ENCODE measurements around the gene SPON1. TPM values are rescaled to one million over a fixed set of nuclear protein-coding genes. Genes with fewer than 3 reads are reported as not detected.

SPON1 gene
- total RNA-seq, 3 donors from 2014 or later (not counting 1 experiment from before 2014, with no cell fraction given) = 0.09 to 0.18 TPM; not detected in 1

DNA sequence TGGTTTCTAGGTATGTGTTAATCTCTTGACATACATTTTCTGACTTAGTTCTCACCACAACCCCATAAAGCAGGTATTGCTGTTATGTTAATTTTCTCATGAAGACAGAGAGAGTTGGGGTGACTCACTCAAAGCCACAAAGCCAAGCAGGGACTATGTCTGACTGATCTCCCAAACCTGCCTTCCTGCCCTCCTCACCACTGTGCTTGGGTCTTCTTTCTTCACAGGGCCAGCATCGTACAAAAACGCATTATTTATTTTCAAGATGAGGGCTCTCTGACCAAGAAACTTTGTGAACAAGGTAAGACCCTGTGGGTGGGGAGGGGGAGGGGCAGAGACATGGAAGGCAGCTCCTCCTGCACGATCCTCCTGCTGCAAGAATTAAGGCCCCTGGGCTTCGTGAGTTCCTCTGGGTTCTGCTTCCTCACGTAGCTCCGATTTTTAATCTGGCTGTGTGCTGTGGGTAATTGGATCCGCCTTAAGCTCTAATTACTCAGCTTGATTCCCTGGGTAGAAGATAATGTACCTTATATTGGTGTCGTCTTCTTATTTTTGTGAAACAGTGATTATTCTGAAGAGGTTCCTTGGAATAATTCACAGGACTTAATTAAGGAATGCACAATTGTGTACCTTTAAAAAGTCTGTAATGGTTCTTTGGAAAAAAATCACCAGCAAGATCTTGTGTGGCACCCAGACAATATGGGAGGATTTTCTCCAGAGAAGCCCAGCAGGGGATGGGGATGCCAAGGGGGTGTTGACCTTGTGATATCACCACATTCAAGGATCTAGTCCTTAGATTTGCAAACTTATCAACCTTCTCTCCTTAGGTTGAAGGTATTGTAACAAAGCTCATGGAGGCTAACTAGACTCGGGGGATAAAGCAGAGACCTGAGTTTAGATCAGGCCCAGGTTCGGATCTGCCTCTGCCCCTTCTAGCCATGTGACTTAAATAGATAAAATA lies 112.9 kb downstream of the SPON1 start:
- Histone ChIP-seq H3K36me3 (ENCODE audit: control insufficient read depth, insufficient read depth, low read length) (no peaks in the 10 kb centered on the region), H3K9me3 (ENCODE audit: control insufficient read depth, insufficient read depth, low read length) (no peaks in the 10 kb centered on the region), H3K27ac (ENCODE audit: low read length) (no peak overlapping the region), H3K4me1 (ENCODE audit: control insufficient read depth, insufficient read depth, low read length) (no peaks in the 10 kb centered on the region), H3K4me3 (ENCODE audit: low read length) (no peak overlapping the region), H3K27me3 (ENCODE audit: control insufficient read depth, insufficient read depth, low read length) (no peaks in the 10 kb centered on the region)
- peaks cover 15 to 17% of the 10 kb centered on the region in 2 donors for H3K4me1 Mint-ChIP-seq
- peak in 1 of 2 donors; percentile 82 for DNase-seq
- intact Hi-C loops (cut with micrococcal nuclease) = no loop called here
- no peaks in the 10 kb centered on the region for H3K9me3 Mint-ChIP-seq
- no peak overlapping the region for H3K4me3 Mint-ChIP-seq
- H3K27me3 Mint-ChIP-seq (ENCODE audit: low read depth in 2 of 2) = peaks cover 5 to 6% of the 10 kb centered on the region in 2 donors
- no peaks in the 10 kb centered on the region for H3K36me3 Mint-ChIP-seq
- peak; percentile 49 to 87 (median 72) for ATAC-seq
- WGBS (ENCODE audit: insufficient coverage) = 63% methylated on average over 7 of the region's 10 CpGs
- TF ChIP-seq, protein P1, sequence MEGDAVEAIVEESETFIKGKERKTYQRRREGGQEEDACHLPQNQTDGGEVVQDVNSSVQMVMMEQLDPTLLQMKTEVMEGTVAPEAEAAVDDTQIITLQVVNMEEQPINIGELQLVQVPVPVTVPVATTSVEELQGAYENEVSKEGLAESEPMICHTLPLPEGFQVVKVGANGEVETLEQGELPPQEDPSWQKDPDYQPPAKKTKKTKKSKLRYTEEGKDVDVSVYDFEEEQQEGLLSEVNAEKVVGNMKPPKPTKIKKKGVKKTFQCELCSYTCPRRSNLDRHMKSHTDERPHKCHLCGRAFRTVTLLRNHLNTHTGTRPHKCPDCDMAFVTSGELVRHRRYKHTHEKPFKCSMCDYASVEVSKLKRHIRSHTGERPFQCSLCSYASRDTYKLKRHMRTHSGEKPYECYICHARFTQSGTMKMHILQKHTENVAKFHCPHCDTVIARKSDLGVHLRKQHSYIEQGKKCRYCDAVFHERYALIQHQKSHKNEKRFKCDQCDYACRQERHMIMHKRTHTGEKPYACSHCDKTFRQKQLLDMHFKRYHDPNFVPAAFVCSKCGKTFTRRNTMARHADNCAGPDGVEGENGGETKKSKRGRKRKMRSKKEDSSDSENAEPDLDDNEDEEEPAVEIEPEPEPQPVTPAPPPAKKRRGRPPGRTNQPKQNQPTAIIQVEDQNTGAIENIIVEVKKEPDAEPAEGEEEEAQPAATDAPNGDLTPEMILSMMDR (IDR thresholded peaks at IDR 0.05) = no peak
- H3K27ac Mint-ChIP-seq = peak overlapping the region in 1 of 2 donors; percentile 23

DNA sequence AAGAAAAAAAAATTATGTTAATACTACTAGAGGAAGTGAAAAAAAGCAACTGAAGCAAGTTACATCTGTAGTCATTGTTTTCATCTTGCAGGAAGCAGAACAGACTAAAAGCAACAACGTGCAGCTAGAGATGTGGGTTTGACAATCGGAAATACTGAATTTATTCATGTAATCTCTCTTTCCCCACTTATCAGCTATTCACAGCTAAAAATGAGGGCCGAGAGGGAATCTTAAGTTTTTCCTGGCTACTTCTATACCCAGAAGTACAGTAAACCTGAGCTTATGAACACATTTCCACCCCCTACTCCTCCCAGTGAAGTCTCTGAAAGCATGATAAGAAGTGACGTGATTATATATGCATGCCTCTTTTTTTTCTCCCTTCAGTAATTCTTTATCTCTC lies 116.5 kb downstream of the SPON1 start:
- H3K36me3 Mint-ChIP-seq = no peaks in the 10 kb centered on the region
- H3K27me3 Mint-ChIP-seq (ENCODE audit: low read depth in 2 of 2) = peaks cover 10 to 26% of the 10 kb centered on the region in 2 donors
- H3K4me1 Mint-ChIP-seq = peaks cover 15 to 17% of the 10 kb centered on the region in 2 donors
- Histone ChIP-seq H3K27ac (ENCODE audit: low read length) (no peak overlapping the region), H3K36me3 (ENCODE audit: control insufficient read depth, insufficient read depth, low read length) (no peaks in the 10 kb centered on the region), H3K4me1 (ENCODE audit: control insufficient read depth, insufficient read depth, low read length) (no peaks in the 10 kb centered on the region), H3K9me3 (ENCODE audit: control insufficient read depth, insufficient read depth, low read length) (no peaks in the 10 kb centered on the region), H3K4me3 (ENCODE audit: low read length) (no peak overlapping the region), H3K27me3 (ENCODE audit: control insufficient read depth, insufficient read depth, low read length) (no peaks in the 10 kb centered on the region)
- no peaks in the 10 kb centered on the region for H3K9me3 Mint-ChIP-seq
- peak in 1 of 2 donors; percentile 65 for DNase-seq
- ATAC-seq = no peak
- H3K27ac Mint-ChIP-seq = no peak overlapping the region
- TF ChIP-seq, protein P1 (IDR thresholded peaks at IDR 0.05) = no peak
- H3K4me3 Mint-ChIP-seq = no peak overlapping the region
- intact Hi-C loops (cut with micrococcal nuclease) = no loop called here
- 13% methylated on average over 4 of the region's 4 CpGs for WGBS (ENCODE audit: insufficient coverage)

DNA sequence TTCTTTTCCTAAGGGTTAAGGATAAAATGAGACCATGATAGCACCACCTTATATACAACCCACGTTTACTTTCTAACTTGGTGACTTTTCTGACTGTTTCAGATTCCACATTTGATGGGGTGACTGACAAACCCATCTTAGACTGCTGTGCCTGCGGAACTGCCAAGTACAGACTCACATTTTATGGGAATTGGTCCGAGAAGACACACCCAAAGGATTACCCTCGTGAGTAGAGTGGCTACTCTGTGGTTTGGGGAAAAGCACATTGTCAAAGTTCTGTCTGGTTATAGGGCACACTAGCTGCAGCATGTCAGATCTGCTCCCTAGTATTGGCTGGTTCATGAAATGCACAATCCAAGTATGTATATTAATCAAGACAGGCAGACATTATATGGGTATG lies 117.3 kb downstream of the SPON1 start:
- no peak overlapping the region for H3K27ac Mint-ChIP-seq
- Histone ChIP-seq H3K9me3 (ENCODE audit: control insufficient read depth, insufficient read depth, low read length) (no peaks in the 10 kb centered on the region), H3K4me1 (ENCODE audit: control insufficient read depth, insufficient read depth, low read length) (no peaks in the 10 kb centered on the region), H3K27me3 (ENCODE audit: control insufficient read depth, insufficient read depth, low read length) (no peaks in the 10 kb centered on the region), H3K27ac (ENCODE audit: low read length) (no peak overlapping the region), H3K4me3 (ENCODE audit: low read length) (no peak overlapping the region), H3K36me3 (ENCODE audit: control insufficient read depth, insufficient read depth, low read length) (no peaks in the 10 kb centered on the region)
- peaks cover 10 to 26% of the 10 kb centered on the region in 2 donors for H3K27me3 Mint-ChIP-seq (ENCODE audit: low read depth in 2 of 2)
- no peak overlapping the region for H3K4me3 Mint-ChIP-seq
- intact Hi-C loops (cut with micrococcal nuclease) = no loop called here
- DNase-seq (no peak), ATAC-seq (no peak)
- no peaks in the 10 kb centered on the region for H3K36me3 Mint-ChIP-seq
- TF ChIP-seq, protein P1 (IDR thresholded peaks at IDR 0.05) = no peak
- no peaks in the 10 kb centered on the region for H3K9me3 Mint-ChIP-seq
- WGBS (ENCODE audit: insufficient coverage) = 63% methylated on average over 4 of the region's 4 CpGs
- peaks cover 9 to 16% of the 10 kb centered on the region in 2 donors for H3K4me1 Mint-ChIP-seq

Measured in natural killer cell (primary cell).